Pancreas (tissue), 10 donors: ENCODE results near the gene TH. TPM values are rescaled to one million over a fixed set of nuclear protein-coding genes. Genes with fewer than 3 reads are reported as not detected.
A peak's percentile ranks its signal among the peaks of the same experiment; 100 is the strongest.

Source experiments
- ATAC-seq, 4 donors: fragments of 200-7000 bp; cut with Tn5 transposase; one replicate each; pipeline versions ENCODE4 v1.8.0 to v1.9.1; 2020; ENCODE audit warnings: mild to moderate bottlenecking in 4 of 4, moderate library complexity in 4 of 4
- DNase-seq, 6 donors: peaks; one replicate each; pipeline ENCODE4 v3.0.0-alpha.2; 2020
- FAIRE-seq: peaks from 2 replicates; lab custom pipeline; 2012; peaks lifted over from hg19 to GRCh38; lab: Jason Lieb, UNC
- H3K27ac ChIP-seq, 4 donors: fragments of 200-600 bp; sonication (generic); 1 replicate in 3 of 4; 2 replicates in 1 of 4; pipeline versions ENCODE4 v1.5.0 to v1.8.0; 2020
- H3K27me3 ChIP-seq, 4 donors: fragments of 200-600 bp; one replicate each; pipeline ENCODE4 v1.8.0; 2021
- H3K36me3 ChIP-seq, 3 donors: fragments of 200-600 bp; sonication (generic) in 1 of 3; one replicate each; pipeline versions ENCODE4 v1.5.0 to v1.8.0; 2020 to 2021
- H3K4me1 ChIP-seq, 3 donors: fragments of 200-600 bp; one replicate each; pipeline ENCODE4 v1.8.0; 2021
- H3K4me3 ChIP-seq, 4 donors: fragments of 200-600 bp; sonication (generic) in 2 of 4; one replicate each; pipeline versions ENCODE4 v1.5.0 to v1.8.0; 2020 to 2021
- H3K9me3 ChIP-seq, 4 donors: fragments of 200-600 bp; one replicate each; pipeline ENCODE4 v1.8.0; 2021
- CTCF ChIP-seq, 4 donors: fragments of 200-600 bp; sonication (generic) in 3 of 4; IDR thresholded peaks; one replicate each; pipeline versions ENCODE4 v1.5.0 to v1.8.0; 2021; ENCODE audit warnings: antibody characterized with exemption in 4 of 4
- WGBS, 2 donors: extraction: QIAGEN DNeasy Blood & Tissue Kit; methylation state at CpG; one replicate each; pipeline ENCODE4 v1.1.7; 2013; 5-methylcytosine and 5-hydroxymethylcytosine counted together
- intact Hi-C, 3 donors: fragments of 100-400 bp; cut with DNase I; formaldehyde crosslinking; loops; one replicate each; pipeline versions ENCODE4 v1.11.1 to v1.14.2; 2022
- microRNA-seq, 2 donors: library from miRNA; unstranded; fragments of <30 nt; microRNA quantifications; one replicate each; pipeline versions ENCODE4 to v1.1.0, GENCODE V29; 2019 to 2020
- polyA plus RNA-seq, 2 donors: library from polyadenylated mRNA; stranded (reverse); fragments of 200-250 nt; gene quantifications; one replicate each; pipeline ENCODE4 v1.2.3, GENCODE V29; 2013
- total RNA-seq, 6 donors: library from RNA; stranded (reverse); fragmentation: NEBNext Ultra II Directional in 4 of 6; extraction: Animal tissue kit (Norgen Biotek cat#: 25700) in 4 of 6; gene quantifications; one replicate each; pipeline versions ENCODE4 v1.2.1 to v1.2.4, GENCODE V29; 2021 to 2023
- donor health status: healthy with polysubstance abuse.
- donor health status: DM: no; HTN: no; CAD: no; lungs with moderate emphysema.
- donor health status: DM: no; HTN: no; CAD: no.
- donor health status: control.
- donor health status: control.
- donor health status: Bipolar disorder and iron deficiency.
- donor health status: DM: yes; HTN: yes; CAD: no.
- donor health status: DM: no; HTN: no; CAD: no.
- donor health status: DM: no; HTN: no; CAD: no.
- donor health status: DM: yes; HTN: yes; CAD: no.

TH gene
- total and polyA plus RNA-seq, 8 donors: 0.19 to 2.5 (median 0.38) TPM; not detected in 2

GRCh38 chr11:2115308-2115707 is 56.3 kb downstream of the TH start:
- no peaks in the 10 kb centered on the region for H3K36me3 ChIP-seq
- WGBS, 2 donors: 95 to 97% methylated on average over 12 of the region's 12 CpGs
- no peaks in the 10 kb centered on the region for H3K27me3 ChIP-seq
- ATAC-seq (no peak), FAIRE-seq (no peak), DNase-seq (peak in 1 of 6 donors; percentile 40)
- intact Hi-C loops: no loop called here
- TF ChIP-seq CTCF (IDR thresholded peaks at IDR 0.05): no peak
- no peak overlapping the region for H3K27ac ChIP-seq
- H3K4me3 ChIP-seq: no peak overlapping the region
- no peaks in the 10 kb centered on the region for H3K9me3 ChIP-seq
- H3K4me1 ChIP-seq: no peaks in the 10 kb centered on the region

- 83 to 88% methylated on average over 31 to 32 of the region's 32 CpGs for WGBS, 2 donors
- no peak overlapping the region for H3K4me3 ChIP-seq
- ATAC-seq: no peak
- H3K9me3 ChIP-seq: no peaks in the 10 kb centered on the region
- no peak for TF ChIP-seq CTCF (IDR thresholded peaks at IDR 0.05)
- DNase-seq: peak in 1 of 6 donors; percentile 51
- FAIRE-seq: no peak
- no peaks in the 10 kb centered on the region for H3K27me3 ChIP-seq
- intact Hi-C loops: no loop called here
- no peaks in the 10 kb centered on the region for H3K36me3 ChIP-seq
- H3K4me1 ChIP-seq: no peaks in the 10 kb centered on the region
- H3K27ac ChIP-seq: no peak overlapping the region
These were observed 57.0 kb downstream of the TH start for GRCh38 chr11:2114430-2115241.

Small RNAs within 50 kb of the gene (microRNA-seq; reads per million reads assigned to microRNA genes)
- gene MIR4686 (0 to 0.59 reads per million in 2 donors), gene MIR483 (48.3 to 217 reads per million in 2 donors)

Other genes with a start within 250 kb of the TH start
- gene MRPL23, start 224.5 kb downstream of the TH start, total RNA-seq: 10 to 100 TPM; 16.7 to 58.1 (median 31.5) TPM
- 10 to 100 TPM; 79.3 to 92.1 TPM for gene MRPL23, start 224.5 kb downstream of the TH start, polyA plus RNA-seq
- 100 to 1,000 TPM in 5 of 6 donors, 10 to 100 TPM in 1; 69.5 to 532 (median 190) TPM for gene H19, start 174.0 kb downstream of the TH start, total RNA-seq
- 100 to 1,000 TPM; 809 to 814 TPM for gene H19, start 174.0 kb downstream of the TH start, polyA plus RNA-seq
- gene IGF2, start 32.4 kb downstream of the TH start, total RNA-seq: 10 to 100 TPM in 3 of 6 donors, 1 to 10 TPM in 3; 6.0 to 99.9 (median 12.3) TPM
- 10 to 100 TPM; 25.1 to 26.9 TPM for gene IGF2, start 32.4 kb downstream of the TH start, polyA plus RNA-seq
- over 10,000 TPM in 1 of 6 donors, 1,000 to 10,000 TPM in 5; 1,425 to 13,046 (median 4,747) TPM for gene INS, start 10.6 kb downstream of the TH start, total RNA-seq
- gene INS, start 10.6 kb downstream of the TH start, polyA plus RNA-seq: over 10,000 TPM; 71,280 to 145,342 TPM
- gene ASCL2, start 98.8 kb upstream of the TH start, total RNA-seq: 1 to 10 TPM in 2 of 6 donors, under 1 TPM in 4; 0.24 to 1.4 (median 0.69) TPM
- gene ASCL2, start 98.8 kb upstream of the TH start, polyA plus RNA-seq: 1 to 10 TPM; 1.4 to 7.0 TPM
- gene C11orf21, start 130.1 kb upstream of the TH start, total RNA-seq: under 1 TPM; 0.04 to 0.69 (median 0.19) TPM
- under 1 TPM; 0.23 to 0.80 TPM for gene C11orf21, start 130.1 kb upstream of the TH start, polyA plus RNA-seq
- 1 to 10 TPM in 1 of 6 donors, under 1 TPM in 4, not detected in 1; 0.25 to 1.2 (median 0.37) TPM for gene TSPAN32, start 130.2 kb upstream of the TH start, total RNA-seq
- gene TSPAN32, start 130.2 kb upstream of the TH start, polyA plus RNA-seq: 1 to 10 TPM in 1 of 2 donors, under 1 TPM in 1; 0.49 to 1.4 TPM
- gene CD81, start 205.5 kb upstream of the TH start, total RNA-seq: 100 to 1,000 TPM; 154 to 337 (median 236) TPM
- 100 to 1,000 TPM; 166 to 392 TPM for gene CD81, start 205.5 kb upstream of the TH start, polyA plus RNA-seq
- 10 to 100 TPM; 16.8 to 27.7 (median 19.7) TPM for gene TSSC4, start 228.9 kb upstream of the TH start, total RNA-seq
- gene TSSC4, start 228.9 kb upstream of the TH start, polyA plus RNA-seq: 10 to 100 TPM; 54.3 to 60.0 TPM